ENCODE results near the gene TSPAN12. TPM values are rescaled to one million over a fixed set of nuclear protein-coding genes. Genes with fewer than 3 reads are reported as not detected.
A peak's percentile ranks its signal among the peaks of the same experiment; 100 is the strongest.
"Not testable (repeated sequence)": the region's sequence is repeated elsewhere in the genome, so short reads cannot be mapped to it uniquely, and the experiment has no call there.

Gene TSPAN12, protein sequence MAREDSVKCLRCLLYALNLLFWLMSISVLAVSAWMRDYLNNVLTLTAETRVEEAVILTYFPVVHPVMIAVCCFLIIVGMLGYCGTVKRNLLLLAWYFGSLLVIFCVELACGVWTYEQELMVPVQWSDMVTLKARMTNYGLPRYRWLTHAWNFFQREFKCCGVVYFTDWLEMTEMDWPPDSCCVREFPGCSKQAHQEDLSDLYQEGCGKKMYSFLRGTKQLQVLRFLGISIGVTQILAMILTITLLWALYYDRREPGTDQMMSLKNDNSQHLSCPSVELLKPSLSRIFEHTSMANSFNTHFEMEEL
- total RNA-seq (ENCODE audit: low replicate concordance): 14.8 and 16.3 TPM in 2 replicates
- long read RNA-seq, transcript TSPAN12-201 (8 exons, 2,798 nt): major isoform, 26 of 44 reads
- long read RNA-seq, partial matches to known transcripts: 3 of 44 reads
- long read RNA-seq, other reads (novel, unspliced or antisense): 13 of 44 reads

GRCh38 chr7:120857588-120858573 lies at the start of gene TSPAN12:
Gene TSPAN12 (minus strand): TSS chr7:120858144. CDS start chr7:120856763, 1,381 bp downstream.
- Mint-ChIP-seq H3K36me3 (peaks cover 4% of the 10 kb centered on the region), H3K27ac (peak within 1 kb of the TSS; percentile 96), H3K27me3 (peaks cover 12% of the 10 kb centered on the region), H3K4me3 (peak within 1 kb of the TSS; percentile 99), H3K4me1 (ENCODE audit: unreplicated experiment) (peaks cover 20% of the 10 kb centered on the region), H3K9me3 (no peaks in the 10 kb centered on the region)
- peak; percentile 86 for DNase-seq (ENCODE audit: extremely low spot score, unreplicated experiment)
- TF ChIP-seq, protein P1, sequence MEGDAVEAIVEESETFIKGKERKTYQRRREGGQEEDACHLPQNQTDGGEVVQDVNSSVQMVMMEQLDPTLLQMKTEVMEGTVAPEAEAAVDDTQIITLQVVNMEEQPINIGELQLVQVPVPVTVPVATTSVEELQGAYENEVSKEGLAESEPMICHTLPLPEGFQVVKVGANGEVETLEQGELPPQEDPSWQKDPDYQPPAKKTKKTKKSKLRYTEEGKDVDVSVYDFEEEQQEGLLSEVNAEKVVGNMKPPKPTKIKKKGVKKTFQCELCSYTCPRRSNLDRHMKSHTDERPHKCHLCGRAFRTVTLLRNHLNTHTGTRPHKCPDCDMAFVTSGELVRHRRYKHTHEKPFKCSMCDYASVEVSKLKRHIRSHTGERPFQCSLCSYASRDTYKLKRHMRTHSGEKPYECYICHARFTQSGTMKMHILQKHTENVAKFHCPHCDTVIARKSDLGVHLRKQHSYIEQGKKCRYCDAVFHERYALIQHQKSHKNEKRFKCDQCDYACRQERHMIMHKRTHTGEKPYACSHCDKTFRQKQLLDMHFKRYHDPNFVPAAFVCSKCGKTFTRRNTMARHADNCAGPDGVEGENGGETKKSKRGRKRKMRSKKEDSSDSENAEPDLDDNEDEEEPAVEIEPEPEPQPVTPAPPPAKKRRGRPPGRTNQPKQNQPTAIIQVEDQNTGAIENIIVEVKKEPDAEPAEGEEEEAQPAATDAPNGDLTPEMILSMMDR (conservative IDR thresholded peaks at IDR 0.05): peak; percentile 77

GRCh38 chr7:120898715-120899499 lies 41.0 kb upstream of the TSPAN12 start:
- no peak for DNase-seq (ENCODE audit: extremely low spot score, unreplicated experiment)
- Mint-ChIP-seq H3K27ac (no peak overlapping the region), H3K27me3 (no peaks in the 10 kb centered on the region), H3K36me3 (no peaks in the 10 kb centered on the region), H3K9me3 (peaks cover 9% of the 10 kb centered on the region), H3K4me1 (ENCODE audit: unreplicated experiment) (no peaks in the 10 kb centered on the region), H3K4me3 (no peak overlapping the region)
- TF ChIP-seq, protein P1 (conservative IDR thresholded peaks at IDR 0.05): no peak

DNA sequence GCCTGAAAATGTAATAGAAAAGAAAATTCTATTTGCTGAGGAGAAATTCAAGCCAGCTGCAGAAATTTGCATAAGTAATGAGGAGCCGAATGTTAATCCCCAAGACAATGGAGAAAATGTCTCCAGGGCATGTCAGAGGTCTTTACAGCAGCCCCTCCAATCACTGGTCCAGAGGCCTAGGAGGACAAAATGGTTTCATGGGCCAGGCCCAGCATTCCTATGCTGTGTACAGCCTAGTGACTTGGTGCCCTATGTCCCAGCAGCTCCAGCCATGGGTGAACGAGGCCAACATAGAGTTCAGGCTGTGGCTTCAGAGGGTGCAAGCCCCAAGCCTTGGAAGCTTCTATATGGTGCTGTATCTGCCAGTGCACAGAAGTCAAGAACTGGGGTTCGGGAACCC lies 37.3 kb upstream of the TSPAN12 start:
- H3K27ac Mint-ChIP-seq; H3K4me1 Mint-ChIP-seq (ENCODE audit: unreplicated experiment); DNase-seq (ENCODE audit: extremely low spot score, unreplicated experiment); H3K27me3 Mint-ChIP-seq; H3K36me3 Mint-ChIP-seq; H3K4me3 Mint-ChIP-seq: not testable (repeated sequence)
- H3K9me3 Mint-ChIP-seq: peaks cover 13% of the 10 kb centered on the region

- H3K27me3 Mint-ChIP-seq; H3K4me3 Mint-ChIP-seq; DNase-seq (ENCODE audit: extremely low spot score, unreplicated experiment); H3K27ac Mint-ChIP-seq; H3K4me1 Mint-ChIP-seq (ENCODE audit: unreplicated experiment); H3K36me3 Mint-ChIP-seq; H3K9me3 Mint-ChIP-seq: not testable (repeated sequence)
Observed at GRCh38 chr7:120885602-120886001, 27.7 kb upstream of the TSPAN12 start.

DNA sequence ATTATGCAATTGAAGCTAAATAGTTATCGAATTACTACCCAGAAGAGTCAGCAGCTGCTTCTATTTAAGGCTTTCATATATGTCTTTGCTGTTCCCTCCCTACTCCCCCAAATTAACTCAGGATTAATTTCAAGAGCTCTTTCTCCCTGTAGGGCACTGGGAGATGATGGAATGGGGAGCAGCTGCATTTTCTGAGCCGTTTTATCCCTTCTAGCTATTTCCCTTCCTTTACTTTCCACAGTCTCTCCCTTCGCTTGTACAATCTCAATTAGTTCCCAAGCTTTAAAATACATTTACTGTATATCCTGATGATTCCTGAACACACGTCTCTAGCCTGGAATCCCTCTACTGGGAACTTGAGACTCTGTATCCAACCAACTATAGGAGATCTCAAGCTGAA lies 19.8 kb upstream of the TSPAN12 start:
- H3K9me3 Mint-ChIP-seq: peaks cover 5% of the 10 kb centered on the region
- H3K4me1 Mint-ChIP-seq (ENCODE audit: unreplicated experiment): peaks cover 18% of the 10 kb centered on the region
- no peaks in the 10 kb centered on the region for H3K36me3 Mint-ChIP-seq
- H3K27ac Mint-ChIP-seq: no peak overlapping the region
- TF ChIP-seq, protein P1 (conservative IDR thresholded peaks at IDR 0.05): no peak
- H3K27me3 Mint-ChIP-seq: no peaks in the 10 kb centered on the region
- DNase-seq (ENCODE audit: extremely low spot score, unreplicated experiment): no peak
- H3K4me3 Mint-ChIP-seq: no peak overlapping the region

DNA sequence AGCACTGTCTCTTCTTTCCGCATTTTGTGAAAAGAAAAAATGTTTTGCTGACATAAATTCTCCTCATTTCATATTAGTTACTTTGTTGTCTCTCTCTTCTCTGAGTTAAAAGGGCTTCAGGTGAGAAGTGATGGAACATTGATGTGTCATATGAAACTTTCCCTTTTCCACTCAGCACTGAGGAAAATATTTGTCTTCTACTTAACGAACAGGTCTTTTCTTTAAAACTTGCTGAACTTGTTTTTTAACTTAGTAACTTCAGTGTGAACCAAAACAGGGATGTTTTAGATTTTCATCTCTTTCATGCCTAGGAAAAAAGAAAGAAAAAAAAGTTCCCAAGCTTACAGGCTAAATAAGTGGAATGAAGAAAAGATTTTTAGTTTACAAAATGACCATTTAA lies 19.0 kb upstream of the TSPAN12 start:
- Mint-ChIP-seq H3K4me1 (ENCODE audit: unreplicated experiment) (peaks cover 18% of the 10 kb centered on the region), H3K9me3 (peaks cover 5% of the 10 kb centered on the region), H3K4me3 (no peak overlapping the region), H3K27me3 (no peaks in the 10 kb centered on the region), H3K27ac (peak overlapping the region; percentile 65), H3K36me3 (no peaks in the 10 kb centered on the region)
- TF ChIP-seq, protein P1 (conservative IDR thresholded peaks at IDR 0.05): no peak
- no peak for DNase-seq (ENCODE audit: extremely low spot score, unreplicated experiment)
